ENCODE data around the gene ID2. TPM values are rescaled to one million over a fixed set of nuclear protein-coding genes. Genes with fewer than 3 reads are reported as not detected.

ID2 gene, protein sequence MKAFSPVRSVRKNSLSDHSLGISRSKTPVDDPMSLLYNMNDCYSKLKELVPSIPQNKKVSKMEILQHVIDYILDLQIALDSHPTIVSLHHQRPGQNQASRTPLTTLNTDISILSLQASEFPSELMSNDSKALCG
- total RNA-seq: 16.1 and 133 TPM in 2 replicates

DNA sequence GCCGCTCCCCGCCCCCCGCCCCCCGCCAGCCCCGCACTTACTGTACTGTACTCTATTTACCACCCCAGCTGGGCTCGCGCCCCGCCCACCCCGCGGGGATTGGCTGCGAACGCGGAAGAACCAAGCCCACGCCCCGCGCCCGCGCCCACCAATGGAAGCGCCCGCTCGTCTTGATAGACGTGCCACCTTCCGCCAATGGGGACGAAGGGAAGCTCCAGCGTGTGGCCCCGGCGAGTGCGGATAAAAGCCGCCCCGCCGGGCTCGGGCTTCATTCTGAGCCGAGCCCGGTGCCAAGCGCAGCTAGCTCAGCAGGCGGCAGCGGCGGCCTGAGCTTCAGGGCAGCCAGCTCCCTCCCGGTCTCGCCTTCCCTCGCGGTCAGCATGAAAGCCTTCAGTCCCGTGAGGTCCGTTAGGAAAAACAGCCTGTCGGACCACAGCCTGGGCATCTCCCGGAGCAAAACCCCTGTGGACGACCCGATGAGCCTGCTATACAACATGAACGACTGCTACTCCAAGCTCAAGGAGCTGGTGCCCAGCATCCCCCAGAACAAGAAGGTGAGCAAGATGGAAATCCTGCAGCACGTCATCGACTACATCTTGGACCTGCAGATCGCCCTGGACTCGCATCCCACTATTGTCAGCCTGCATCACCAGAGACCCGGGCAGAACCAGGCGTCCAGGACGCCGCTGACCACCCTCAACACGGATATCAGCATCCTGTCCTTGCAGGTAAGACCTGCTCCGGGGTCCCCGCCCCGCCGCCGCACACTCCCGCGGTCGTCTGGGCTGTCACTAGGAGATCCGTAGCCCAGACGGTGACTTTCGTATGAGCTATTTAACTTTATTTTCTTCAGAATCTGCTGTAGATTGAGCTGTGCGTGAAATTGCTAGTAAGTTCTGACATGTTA lies at the start of gene ID2:
Gene ID2, plus strand, starts transcription at position 271 of the 907 bp plus-strand sequence. Its CDS starts 110 bp downstream, at position 381.

Other genes with a start within 250 kb of the ID2 start
- 20.4 and 47.8 TPM in 2 replicates for gene KIDINS220, start 155.6 kb downstream of the ID2 start, total RNA-seq

Measured in mesangial cell (primary cell).